ENCODE measurements around the gene CAMK1D. TPM values are rescaled to one million over a fixed set of nuclear protein-coding genes. Genes with fewer than 3 reads are reported as not detected.

The CAMK1D gene
- total and polyA plus RNA-seq, 3 donors from 2014 or later: 10.0 to 14.5 (median 14.0) TPM

- no peaks in the 10 kb centered on the region for H3K9me3 ChIP-seq
- H3K27me3 ChIP-seq: no peaks in the 10 kb centered on the region
- no peaks in the 10 kb centered on the region for H3K36me3 ChIP-seq (ENCODE audit: low read depth, missing control alignments)
- no peak for DNase-seq
- no peak overlapping the region for H3K27ac ChIP-seq
- H3K4me1 ChIP-seq: no peaks in the 10 kb centered on the region
- WGBS, 2 donors: 92 to 97% methylated on average over 4 of the region's 4 CpGs
- TF ChIP-seq POLR2A (IDR thresholded peaks at IDR 0.05) (no peak), CTCF (IDR thresholded peaks at IDR 0.05) (no peak)
- H3K4me3 ChIP-seq: no peak overlapping the region
- intact Hi-C loops (cut with DNase I; ENCODE audit: low total_unique reads): no loop called here
Observed at GRCh38 chr10:12367272-12367671, 17.9 kb downstream of the CAMK1D start.

- Histone ChIP-seq H3K27ac (no peak overlapping the region), H3K4me3 (no peak overlapping the region), H3K4me1 (no peaks in the 10 kb centered on the region), H3K9me3 (no peaks in the 10 kb centered on the region), H3K27me3 (no peaks in the 10 kb centered on the region), H3K36me3 (ENCODE audit: low read depth, missing control alignments) (no peaks in the 10 kb centered on the region)
- DNase-seq: no peak
- WGBS, 2 donors: 95% methylated on average over 8 of the region's 8 CpGs
- TF ChIP-seq POLR2A (IDR thresholded peaks at IDR 0.05) (no peak), CTCF (IDR thresholded peaks at IDR 0.05) (no peak)
- intact Hi-C loops (cut with DNase I; ENCODE audit: low total_unique reads): no loop called here
Observed at GRCh38 chr10:12369982-12370381, 20.6 kb downstream of the CAMK1D start.

GRCh38 chr10:12372846-12373245 lies 23.5 kb downstream of the CAMK1D start:
- Histone ChIP-seq H3K27ac (no peak overlapping the region), H3K9me3 (no peaks in the 10 kb centered on the region), H3K27me3 (no peaks in the 10 kb centered on the region), H3K4me3 (no peak overlapping the region), H3K36me3 (ENCODE audit: low read depth, missing control alignments) (no peaks in the 10 kb centered on the region), H3K4me1 (peaks cover 4% of the 10 kb centered on the region)
- no peak for DNase-seq
- TF ChIP-seq POLR2A (IDR thresholded peaks at IDR 0.05) (no peak), CTCF (IDR thresholded peaks at IDR 0.05) (no peak)
- 88 to 93% methylated on average over 10 of the region's 10 CpGs for WGBS, 2 donors
- intact Hi-C loops (cut with DNase I; ENCODE audit: low total_unique reads): no loop called here

- H3K4me3 ChIP-seq: no peak overlapping the region
- DNase-seq: no peak
- TF ChIP-seq POLR2A (IDR thresholded peaks at IDR 0.05) (no peak), CTCF (IDR thresholded peaks at IDR 0.05) (no peak)
- 54 to 57% methylated on average over 11 of the region's 11 CpGs for WGBS, 2 donors
- peak overlapping the region in 1 of 2 donors; percentile 59 for H3K27ac ChIP-seq
- intact Hi-C loops (cut with DNase I; ENCODE audit: low total_unique reads): no loop called here
- peaks cover 4% of the 10 kb centered on the region for H3K4me1 ChIP-seq
- H3K27me3 ChIP-seq: no peaks in the 10 kb centered on the region
- no peaks in the 10 kb centered on the region for H3K9me3 ChIP-seq
- no peaks in the 10 kb centered on the region for H3K36me3 ChIP-seq (ENCODE audit: low read depth, missing control alignments)
Observed at GRCh38 chr10:12375076-12375504, 25.7 kb downstream of the CAMK1D start.

- Histone ChIP-seq H3K9me3 (no peaks in the 10 kb centered on the region), H3K36me3 (ENCODE audit: low read depth, missing control alignments) (no peaks in the 10 kb centered on the region), H3K27ac (peak overlapping the region in 1 of 2 donors; percentile 36), H3K4me3 (no peak overlapping the region), H3K27me3 (no peaks in the 10 kb centered on the region), H3K4me1 (peaks cover 4% of the 10 kb centered on the region)
- DNase-seq: no peak
- intact Hi-C loops (cut with DNase I; ENCODE audit: low total_unique reads): no loop called here
- TF ChIP-seq CTCF (IDR thresholded peaks at IDR 0.05): no peak
- no peak for TF ChIP-seq POLR2A (IDR thresholded peaks at IDR 0.05)
- WGBS, 2 donors: 96 to 97% methylated on average over 10 to 12 of the region's 12 CpGs
Observed at GRCh38 chr10:12376211-12376610, 26.9 kb downstream of the CAMK1D start.

Data from testis (tissue), 3 donors.